Left lung (tissue), 10 donors: Measurements from ENCODE around the gene BMAL2. TPM values are rescaled to one million over a fixed set of nuclear protein-coding genes. Genes with fewer than 3 reads are reported as not detected.

Experiments
- ATAC-seq: fragments of 200-7000 bp; cut with Tn5 transposase; one replicate; pipeline ENCODE4 v1.9.1; 2020; ENCODE audit warnings: moderate library complexity
- DNase-seq, 4 donors: peaks; one replicate each; pipeline ENCODE4 v3.0.0-alpha.2; 2013 to 2020
- H3K27ac ChIP-seq, 2 donors: fragments of 200-600 bp; sonication (generic) in 1 of 2; one replicate each; pipeline versions ENCODE4 v1.5.0 to v1.8.0; 2020 to 2021
- H3K27me3 ChIP-seq, 2 donors: fragments of 200-600 bp; sonication (generic) in 1 of 2; one replicate each; pipeline versions ENCODE4 v1.5.0 to v1.8.0; 2020 to 2021
- H3K36me3 ChIP-seq, 2 donors: fragments of 200-600 bp; sonication (generic) in 1 of 2; one replicate each; pipeline versions ENCODE4 v1.5.0 to v1.8.0; 2020 to 2021
- H3K4me1 ChIP-seq, 2 donors: fragments of 200-600 bp; one replicate each; pipeline ENCODE4 v1.8.0; 2021
- H3K4me3 ChIP-seq, 2 donors: fragments of 200-600 bp; sonication (generic) in 1 of 2; one replicate each; pipeline versions ENCODE4 v1.5.0 to v1.8.0; 2020 to 2021; ENCODE audit warnings: mild to moderate bottlenecking in 1 of 2
- H3K9me3 ChIP-seq, 2 donors: fragments of 200-600 bp; sonication (generic) in 1 of 2; one replicate each; pipeline versions ENCODE4 v1.5.0 to v1.8.0; 2020 to 2021
- intact Hi-C, 2 donors: fragments of 100-400 bp; cut with DNase I; formaldehyde crosslinking; loops; one replicate each; pipeline versions ENCODE4 v1.11.2 to v1.14.2; 2022
- polyA plus RNA-seq, 6 donors: library from polyadenylated mRNA; unstranded; fragments of 120-200 nt; gene quantifications; one replicate each; pipeline ENCODE4 v1.2.1, GENCODE V29; 2013; ENCODE audit not compliant: insufficient read length in 6 of 6
- total RNA-seq, 2 donors: library from RNA; stranded (reverse); fragmentation: NEBNext Ultra II Directional; extraction: Animal tissue kit (Norgen Biotek cat#: 25700); gene quantifications; one replicate each; pipeline ENCODE4 v1.2.1, GENCODE V29; 2021
- TF ChIP-seq, protein P1 (sequence below), 2 donors: fragments of 200-600 bp; sonication (generic) in 1 of 2; IDR thresholded peaks; one replicate each; pipeline versions ENCODE4 v1.5.0 to v1.8.0; 2021; ENCODE audit warnings: antibody characterized with exemption in 2 of 2
- donor health status: DM: no; HTN: yes; CAD: no.
- donor health status: DM: no; HTN: no; CAD: no.

Gene BMAL2
- total and polyA plus RNA-seq, 8 donors, result 3.2 to 14.1 (median 4.2) TPM

DNA sequence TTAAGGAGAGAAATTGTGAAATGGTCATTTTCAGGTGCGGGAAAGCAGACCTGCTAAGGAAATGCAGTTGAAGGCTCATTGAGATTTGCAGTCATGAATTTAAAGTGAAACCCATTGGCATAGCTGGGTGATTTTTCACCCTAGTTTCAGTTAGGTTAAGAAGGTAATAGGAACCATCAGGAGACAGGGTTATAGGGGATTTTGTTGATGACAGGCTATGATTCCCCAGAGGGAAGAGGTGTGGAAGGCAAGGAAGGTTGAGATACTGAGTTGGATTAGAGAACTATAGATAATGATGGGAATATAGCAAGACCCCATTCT lies 22.7 kb upstream of the BMAL2 start:
- Histone ChIP-seq H3K4me1 (no peaks in the 10 kb centered on the region), H3K27ac (no peak overlapping the region), H3K27me3 (no peaks in the 10 kb centered on the region), H3K9me3 (no peaks in the 10 kb centered on the region), H3K36me3 (peaks cover 0 to 64% of the 10 kb centered on the region in 2 donors), H3K4me3 (no peak overlapping the region)
- intact Hi-C loops, result loop anchor here in 1 of 2 donors (10.0 kb wide), 1 partner anchor 275 kb away; no protein-coding TSS in a partner anchor
- TF ChIP-seq, protein P1, sequence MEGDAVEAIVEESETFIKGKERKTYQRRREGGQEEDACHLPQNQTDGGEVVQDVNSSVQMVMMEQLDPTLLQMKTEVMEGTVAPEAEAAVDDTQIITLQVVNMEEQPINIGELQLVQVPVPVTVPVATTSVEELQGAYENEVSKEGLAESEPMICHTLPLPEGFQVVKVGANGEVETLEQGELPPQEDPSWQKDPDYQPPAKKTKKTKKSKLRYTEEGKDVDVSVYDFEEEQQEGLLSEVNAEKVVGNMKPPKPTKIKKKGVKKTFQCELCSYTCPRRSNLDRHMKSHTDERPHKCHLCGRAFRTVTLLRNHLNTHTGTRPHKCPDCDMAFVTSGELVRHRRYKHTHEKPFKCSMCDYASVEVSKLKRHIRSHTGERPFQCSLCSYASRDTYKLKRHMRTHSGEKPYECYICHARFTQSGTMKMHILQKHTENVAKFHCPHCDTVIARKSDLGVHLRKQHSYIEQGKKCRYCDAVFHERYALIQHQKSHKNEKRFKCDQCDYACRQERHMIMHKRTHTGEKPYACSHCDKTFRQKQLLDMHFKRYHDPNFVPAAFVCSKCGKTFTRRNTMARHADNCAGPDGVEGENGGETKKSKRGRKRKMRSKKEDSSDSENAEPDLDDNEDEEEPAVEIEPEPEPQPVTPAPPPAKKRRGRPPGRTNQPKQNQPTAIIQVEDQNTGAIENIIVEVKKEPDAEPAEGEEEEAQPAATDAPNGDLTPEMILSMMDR (IDR thresholded peaks at IDR 0.05), result no peak
- DNase-seq, result no peak
- no peak for ATAC-seq

DNA sequence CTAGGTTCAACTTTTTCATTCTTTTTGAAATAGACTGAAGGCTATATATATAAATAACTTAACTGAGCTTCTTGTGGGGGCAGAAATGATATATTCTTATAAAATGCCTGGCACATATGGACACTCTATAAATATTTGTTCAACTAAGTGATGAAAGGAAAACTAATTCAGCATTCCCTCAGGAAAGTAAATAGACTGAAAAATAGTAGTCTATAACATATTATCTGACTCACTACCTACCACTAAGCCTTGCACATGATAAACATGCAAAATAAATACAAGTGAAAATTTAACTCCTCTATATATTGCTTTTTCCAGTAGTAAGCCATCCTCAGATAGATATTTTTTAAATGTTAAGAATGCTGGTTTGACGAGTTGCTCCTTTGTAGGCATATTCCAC lies 15.7 kb upstream of the BMAL2 start:
- H3K4me1 ChIP-seq, result no peaks in the 10 kb centered on the region
- ATAC-seq (no peak), DNase-seq (no peak)
- no peaks in the 10 kb centered on the region for H3K27me3 ChIP-seq
- no peak overlapping the region for H3K27ac ChIP-seq
- H3K4me3 ChIP-seq, result no peak overlapping the region
- peaks cover 0 to 83% of the 10 kb centered on the region in 2 donors for H3K36me3 ChIP-seq
- TF ChIP-seq, protein P1 (IDR thresholded peaks at IDR 0.05), result no peak
- intact Hi-C loops, result no loop called here
- H3K9me3 ChIP-seq, result no peaks in the 10 kb centered on the region

DNA sequence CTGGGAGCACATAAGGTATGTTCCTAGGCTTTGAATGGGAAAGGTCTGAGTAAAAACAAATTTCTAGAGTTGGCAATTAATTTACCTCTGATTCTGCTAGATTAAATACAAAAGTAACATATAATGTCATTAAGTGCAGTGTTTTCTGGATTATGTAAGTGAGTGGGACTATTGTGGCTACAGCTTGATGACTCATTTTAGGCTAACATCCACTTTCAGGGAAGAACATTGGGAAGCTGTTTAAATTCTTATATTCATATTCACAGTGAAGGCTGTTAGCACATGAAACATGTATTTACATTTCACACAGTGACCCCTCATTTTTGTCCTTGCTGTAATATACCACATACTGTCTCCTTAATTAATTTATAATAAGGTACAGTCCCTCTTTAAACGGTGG lies 13.2 kb upstream of the BMAL2 start:
- H3K4me1 ChIP-seq, result no peaks in the 10 kb centered on the region
- H3K27me3 ChIP-seq, result no peaks in the 10 kb centered on the region
- TF ChIP-seq, protein P1 (IDR thresholded peaks at IDR 0.05), result no peak
- no peaks in the 10 kb centered on the region for H3K9me3 ChIP-seq
- peaks cover 0 to 83% of the 10 kb centered on the region in 2 donors for H3K36me3 ChIP-seq
- ATAC-seq (peak; percentile 69), DNase-seq (no peak)
- H3K27ac ChIP-seq, result no peak overlapping the region
- H3K4me3 ChIP-seq, result no peak overlapping the region
- intact Hi-C loops, result no loop called here

DNA sequence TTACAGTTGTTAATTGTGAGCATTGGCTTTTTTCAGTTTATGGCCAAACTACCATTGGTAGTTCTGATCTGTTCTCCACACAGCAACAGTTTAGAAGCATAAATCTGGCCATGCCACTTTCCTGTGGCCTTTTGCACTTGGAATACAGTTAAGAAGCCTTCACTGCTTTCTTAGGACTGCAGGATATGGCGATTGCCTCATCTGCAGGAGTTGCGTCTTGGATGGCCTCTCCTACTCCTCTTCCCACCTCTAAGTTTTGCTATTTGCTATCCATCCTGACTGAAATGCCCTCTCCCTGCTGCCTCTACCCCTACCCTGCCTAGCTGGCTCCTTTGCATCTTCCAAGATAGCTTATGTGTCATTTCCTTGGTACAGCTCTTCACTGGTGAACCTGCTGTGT lies 12.8 kb upstream of the BMAL2 start:
- Histone ChIP-seq H3K27me3 (no peaks in the 10 kb centered on the region), H3K4me3 (no peak overlapping the region), H3K4me1 (no peaks in the 10 kb centered on the region), H3K27ac (no peak overlapping the region), H3K9me3 (no peaks in the 10 kb centered on the region), H3K36me3 (peaks cover 0 to 78% of the 10 kb centered on the region in 2 donors)
- DNase-seq, result no peak
- TF ChIP-seq, protein P1 (IDR thresholded peaks at IDR 0.05), result no peak
- ATAC-seq, result no peak
- intact Hi-C loops, result no loop called here

DNA sequence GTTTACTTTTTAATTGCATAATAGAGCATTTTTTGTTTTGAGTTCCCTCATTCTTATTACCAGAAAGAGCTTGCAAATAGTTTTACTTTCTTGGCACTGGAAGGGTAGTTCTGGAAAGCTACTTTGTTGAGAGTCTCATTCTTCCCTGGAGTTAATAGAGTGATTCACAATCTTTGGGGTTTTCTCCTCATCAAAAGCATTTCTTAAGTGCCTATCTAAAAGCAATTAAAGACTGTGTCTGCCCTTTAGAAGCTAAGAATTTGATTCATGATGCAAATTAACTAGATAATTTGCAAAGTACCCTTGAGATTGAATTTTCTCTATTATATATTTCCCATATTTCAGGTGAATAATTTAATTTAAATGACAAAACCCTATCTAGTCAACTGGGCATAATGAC lies 8.1 kb upstream of the BMAL2 start:
- peaks cover 0 to 62% of the 10 kb centered on the region in 2 donors for H3K36me3 ChIP-seq
- DNase-seq, result no peak
- intact Hi-C loops, result no loop called here
- no peak overlapping the region for H3K27ac ChIP-seq
- H3K9me3 ChIP-seq, result no peaks in the 10 kb centered on the region
- H3K27me3 ChIP-seq, result no peaks in the 10 kb centered on the region
- no peak for ATAC-seq
- no peaks in the 10 kb centered on the region for H3K4me1 ChIP-seq
- no peak overlapping the region for H3K4me3 ChIP-seq
- TF ChIP-seq, protein P1 (IDR thresholded peaks at IDR 0.05), result no peak
